ENCODE data around the gene FBXL20. TPM values are rescaled to one million over a fixed set of nuclear protein-coding genes. Genes with fewer than 3 reads are reported as not detected.
"Not testable (repeated sequence)": the region's sequence is repeated elsewhere in the genome, so short reads cannot be mapped to it uniquely, and the experiment has no call there.

Gene FBXL20
- total and polyA plus RNA-seq, 9 of the 15 experiments (the other 6 are each of a cell fraction or from before 2014, with no cell fraction given), result 1.8 to 15.1 (median 5.6) TPM

- TF ChIP-seq FOXM1 (IDR thresholded peaks at IDR 0.05; ENCODE audit: low read depth) (peak; percentile 49; the same call in 1 of the 2 replicates), HDAC1 (IDR thresholded peaks at IDR 0.05) (peak; percentile 41 to 83; a peak in 2 of 4 replicates), ZNF561 (CRISPR knock-in tag; conservative IDR thresholded peaks at IDR 0.05) (peak; percentile 75; the same call in 1 of the 2 replicates), CUX1 (CRISPR knock-in tag; IDR thresholded peaks at IDR 0.05) (peak; percentile 74; the same call in 1 of the 2 replicates), MXD1 (CRISPR knock-in tag; IDR thresholded peaks at IDR 0.05; ENCODE audit: borderline replicate concordance, poor library complexity, severe bottlenecking) (peak; percentile 37), NR4A1 (tag; IDR thresholded peaks at IDR 0.05) (peak; percentile 97; the same call in 1 of the 2 replicates), PTTG1 (tag; IDR thresholded peaks at IDR 0.05; ENCODE audit: low read depth) (peak; percentile 90), ETV1 (tag; conservative IDR thresholded peaks at IDR 0.05; ENCODE audit: low read depth) (peak; percentile 65), TOE1 (IDR thresholded peaks at IDR 0.05; ENCODE audit: borderline replicate concordance) (0 out of 2 replicates have a peak, but pooled peaks have one; percentile 39), ZNF324 (CRISPR knock-in tag; IDR thresholded peaks at IDR 0.05) (0 out of 2 replicates have a peak, but pooled peaks have one; percentile 49), PBX2 (tag; conservative IDR thresholded peaks at IDR 0.05; ENCODE audit: low read depth) (peak; percentile 75), IRF9 (tag; IDR thresholded peaks at IDR 0.05) (peak; percentile 93)
- TF ChIP-seq FOXM1 (CRISPR knock-in tag; IDR thresholded peaks at IDR 0.05; ENCODE audit: low read depth); NR4A1 (CRISPR knock-in tag; IDR thresholded peaks at IDR 0.05); TOE1 (CRISPR knock-in tag; IDR thresholded peaks at IDR 0.05; ENCODE audit: borderline replicate concordance, low read depth); PBX2 (CRISPR knock-in tag; IDR thresholded peaks at IDR 0.05; ENCODE audit: low read depth): not testable (repeated sequence)
Observed at GRCh38 chr17:39334008-39334744, 67.2 kb downstream of the FBXL20 start (continued).
